ENCODE data around the gene DNM3.

The DNM3 gene

DNA sequence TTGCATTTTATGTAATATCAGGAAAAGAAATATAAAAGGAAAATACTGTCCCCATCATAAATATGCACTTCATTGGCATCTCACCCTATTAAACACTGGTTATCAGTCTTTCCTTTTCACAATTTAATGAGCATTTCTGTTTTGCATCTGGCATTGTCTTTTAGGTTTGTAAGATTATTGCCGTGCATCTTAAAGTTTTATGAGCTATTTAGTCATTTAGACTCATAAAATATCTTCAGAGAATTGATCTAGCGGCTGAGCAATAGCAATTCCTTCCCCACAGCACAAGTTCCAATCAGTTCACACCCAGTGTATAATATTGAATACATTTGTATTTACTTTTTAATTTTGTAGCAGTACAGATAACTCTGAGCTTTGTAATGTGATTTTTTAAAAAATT is 466.8 kb downstream of the DNM3 start:
- H3K4me3 ChIP-seq: no peak overlapping the region
- H3K27ac ChIP-seq: no peak overlapping the region
- no peak for TF ChIP-seq CTCF (IDR thresholded peaks at IDR 0.05)
- DNase-seq (ENCODE audit: low spot score): no peak

GRCh38 chr1:172308577-172308976 is 467.3 kb downstream of the DNM3 start:
- no peak for TF ChIP-seq CTCF (IDR thresholded peaks at IDR 0.05)

DNA sequence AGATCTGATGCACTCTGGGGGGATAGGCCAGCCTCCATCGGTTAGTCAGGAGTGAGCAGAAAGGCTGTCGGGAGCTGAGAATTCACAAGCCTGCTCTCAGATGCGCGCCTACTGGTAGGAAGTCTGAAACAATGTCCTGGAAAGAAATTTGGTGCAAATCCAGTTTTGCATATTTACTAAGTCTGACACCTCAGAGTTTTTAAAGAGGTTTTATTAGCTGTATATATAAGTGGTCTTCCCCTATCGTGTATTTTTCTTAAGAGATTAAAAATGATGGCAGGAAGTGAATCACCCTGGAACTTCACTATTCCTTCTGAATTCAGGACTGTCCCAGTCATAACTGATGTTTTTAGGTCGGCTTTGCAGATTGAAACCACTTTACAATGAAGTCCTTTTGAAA is 479.4 kb downstream of the DNM3 start:
- H3K4me3 ChIP-seq: no peak overlapping the region
- TF ChIP-seq CTCF (IDR thresholded peaks at IDR 0.05): no peak
- H3K27ac ChIP-seq: peak overlapping the region; percentile 77 to 91
- DNase-seq (ENCODE audit: low spot score): no peak

More at GRCh38 chr1:172308577-172308976, 467.3 kb downstream of the DNM3 start:
- H3K4me3 ChIP-seq: no peak overlapping the region
- H3K27ac ChIP-seq: no peak overlapping the region
- no peak for DNase-seq (ENCODE audit: low spot score)

GRCh38 chr1:172321451-172321850 is 480.2 kb downstream of the DNM3 start:
- peak overlapping the region; percentile 37 for H3K4me3 ChIP-seq
- peak overlapping the region; percentile 77 to 91 for H3K27ac ChIP-seq
- no peak for DNase-seq (ENCODE audit: low spot score)
- no peak for TF ChIP-seq CTCF (IDR thresholded peaks at IDR 0.05)

DNA sequence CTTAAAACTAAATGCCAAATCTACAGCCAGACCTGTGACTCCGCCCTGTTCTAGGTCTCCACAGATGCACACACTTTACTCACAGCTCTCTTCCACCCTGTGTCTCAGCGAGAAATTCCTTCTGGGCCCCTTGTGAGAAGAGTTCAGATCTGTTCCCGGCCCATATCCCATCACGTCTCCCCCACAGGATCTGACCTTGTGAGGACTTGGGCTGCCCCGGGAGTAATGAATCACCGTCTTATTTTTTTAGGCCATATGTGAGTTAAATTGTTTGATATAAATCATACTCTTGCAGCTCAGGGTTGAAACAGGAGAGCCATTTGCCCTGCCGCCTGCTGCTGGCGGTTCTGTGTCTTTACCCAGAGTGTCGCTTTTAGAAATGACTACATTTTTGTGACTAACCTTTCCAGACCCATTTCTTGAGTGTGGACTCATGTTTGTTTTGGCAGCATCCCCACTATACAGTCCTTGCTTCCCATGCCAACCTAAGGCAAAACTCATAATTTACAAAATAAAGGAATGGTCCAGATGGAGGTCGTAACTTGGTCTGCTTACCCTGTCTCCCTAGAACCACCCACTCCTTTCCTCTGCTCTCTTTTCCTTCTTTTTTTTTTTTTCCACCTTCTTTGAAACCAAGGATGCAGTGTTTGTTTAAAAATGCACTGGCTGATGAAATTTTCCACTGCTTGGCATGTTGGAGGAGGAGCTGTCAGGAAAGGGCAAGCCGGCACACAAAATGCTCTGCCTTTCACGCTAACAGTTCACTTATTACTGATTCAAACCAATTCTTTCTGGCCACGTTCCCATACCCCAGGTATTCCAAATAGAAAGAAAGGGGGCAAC is 481.1 kb downstream of the DNM3 start:
- peak; percentile 81 for DNase-seq (ENCODE audit: low spot score)
- no peak for TF ChIP-seq CTCF (IDR thresholded peaks at IDR 0.05)
- H3K27ac ChIP-seq: peak overlapping the region; percentile 77 to 91
- H3K4me3 ChIP-seq: peak overlapping the region; percentile 57

- peak overlapping the region; percentile 77 to 91 for H3K27ac ChIP-seq
- no peak overlapping the region for H3K4me3 ChIP-seq
- DNase-seq (ENCODE audit: low spot score): no peak
- TF ChIP-seq CTCF (IDR thresholded peaks at IDR 0.05): no peak
These were observed 482.4 kb downstream of the DNM3 start for GRCh38 chr1:172323686-172324085.

DNA sequence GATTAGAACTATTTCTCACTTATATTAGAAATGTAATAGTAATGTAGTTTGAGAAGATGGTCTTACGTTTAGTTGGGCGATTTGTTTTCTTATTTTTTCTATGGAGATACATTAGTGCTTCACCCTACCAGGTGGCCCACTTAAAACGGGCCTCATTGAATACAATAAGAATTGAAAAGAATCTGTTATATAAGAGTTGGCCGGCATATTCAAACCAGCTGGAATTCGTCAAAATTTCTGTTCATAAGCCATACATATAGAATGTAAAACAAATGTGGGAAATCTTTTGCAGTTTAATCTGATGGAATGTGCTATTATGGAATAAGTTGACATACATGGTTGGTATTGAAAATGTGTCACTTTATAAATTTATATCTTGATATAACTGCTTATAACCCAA is 482.8 kb downstream of the DNM3 start:
- H3K4me3 ChIP-seq: no peak overlapping the region
- DNase-seq (ENCODE audit: low spot score): no peak
- TF ChIP-seq CTCF (IDR thresholded peaks at IDR 0.05): no peak

More for the DNA sequence above, 482.8 kb downstream of the DNM3 start:
- H3K27ac ChIP-seq: peak overlapping the region in 1 of 2 donors; percentile 91

Data from coronary artery (tissue), 2 donors.